Measurements from ENCODE around the gene GPATCH1. TPM values are rescaled to one million over a fixed set of nuclear protein-coding genes. Genes with fewer than 3 reads are reported as not detected.

Gene GPATCH1
- total RNA-seq, 1 experiment from 2014 or later = 16.6 TPM

DNA sequence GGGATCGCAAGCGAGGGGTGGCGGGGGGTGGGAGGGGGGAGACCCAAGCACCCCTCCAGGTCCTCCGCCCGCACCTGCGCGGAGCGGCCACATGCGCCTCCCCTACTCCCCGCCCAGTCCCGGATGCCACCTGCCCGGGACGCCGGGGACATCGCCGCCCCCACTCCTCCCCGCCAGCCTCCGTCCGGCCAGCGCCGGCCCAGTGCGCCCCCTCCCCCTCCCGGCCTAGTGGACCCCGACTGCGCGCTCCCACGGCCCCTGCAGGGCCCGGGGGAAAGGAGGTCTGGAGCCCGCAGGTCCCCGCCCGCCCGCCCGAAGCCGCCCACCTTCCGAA is 16.6 kb upstream of the GPATCH1 start:
- CTCF ChIA-PET = interaction anchor here (0.6 kb wide), 1 partner anchor 530 kb away, joined by 4 read pairs; no protein-coding TSS in a partner anchor
- Histone ChIP-seq H3K4me1 (ENCODE audit: insufficient read depth, low read length, poor library complexity, severe bottlenecking) (peaks cover 8% of the 10 kb centered on the region), H3K4me3 (ENCODE audit: low read depth, low read length, poor library complexity, severe bottlenecking) (peak overlapping the region; percentile 62), H3K9me3 (ENCODE audit: low read depth, low read length, poor library complexity, severe bottlenecking) (no peaks in the 10 kb centered on the region), H3K27me3 (replicated peaks; ENCODE audit: insufficient read depth, low read depth, low read length, poor library complexity) (no peaks in the 10 kb centered on the region), H3K27ac (ENCODE audit: low read depth, low read length, poor library complexity, severe bottlenecking) (no peak overlapping the region), H3K36me3 (ENCODE audit: insufficient read depth, low read length, poor library complexity, severe bottlenecking) (no peaks in the 10 kb centered on the region)
- POLR2A ChIA-PET (ENCODE audit: low non-redundant PET) = no interaction called here
- no peak for DNase-seq (ENCODE audit: low spot score)
- no TSS peak for BruUV-seq (replicated peaks)
- intact Hi-C loops (cut with micrococcal nuclease; ENCODE audit: unreplicated experiment) = no loop called here
- no peak for TF ChIP-seq EZH2 (IDR thresholded peaks at IDR 0.05; ENCODE audit: borderline replicate concordance, low read depth, low read length, poor library complexity, severe bottlenecking)
- TF ChIP-seq, protein P1, sequence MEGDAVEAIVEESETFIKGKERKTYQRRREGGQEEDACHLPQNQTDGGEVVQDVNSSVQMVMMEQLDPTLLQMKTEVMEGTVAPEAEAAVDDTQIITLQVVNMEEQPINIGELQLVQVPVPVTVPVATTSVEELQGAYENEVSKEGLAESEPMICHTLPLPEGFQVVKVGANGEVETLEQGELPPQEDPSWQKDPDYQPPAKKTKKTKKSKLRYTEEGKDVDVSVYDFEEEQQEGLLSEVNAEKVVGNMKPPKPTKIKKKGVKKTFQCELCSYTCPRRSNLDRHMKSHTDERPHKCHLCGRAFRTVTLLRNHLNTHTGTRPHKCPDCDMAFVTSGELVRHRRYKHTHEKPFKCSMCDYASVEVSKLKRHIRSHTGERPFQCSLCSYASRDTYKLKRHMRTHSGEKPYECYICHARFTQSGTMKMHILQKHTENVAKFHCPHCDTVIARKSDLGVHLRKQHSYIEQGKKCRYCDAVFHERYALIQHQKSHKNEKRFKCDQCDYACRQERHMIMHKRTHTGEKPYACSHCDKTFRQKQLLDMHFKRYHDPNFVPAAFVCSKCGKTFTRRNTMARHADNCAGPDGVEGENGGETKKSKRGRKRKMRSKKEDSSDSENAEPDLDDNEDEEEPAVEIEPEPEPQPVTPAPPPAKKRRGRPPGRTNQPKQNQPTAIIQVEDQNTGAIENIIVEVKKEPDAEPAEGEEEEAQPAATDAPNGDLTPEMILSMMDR (conservative IDR thresholded peaks at IDR 0.05; ENCODE audit: low read depth, low read length) = no peak

DNA sequence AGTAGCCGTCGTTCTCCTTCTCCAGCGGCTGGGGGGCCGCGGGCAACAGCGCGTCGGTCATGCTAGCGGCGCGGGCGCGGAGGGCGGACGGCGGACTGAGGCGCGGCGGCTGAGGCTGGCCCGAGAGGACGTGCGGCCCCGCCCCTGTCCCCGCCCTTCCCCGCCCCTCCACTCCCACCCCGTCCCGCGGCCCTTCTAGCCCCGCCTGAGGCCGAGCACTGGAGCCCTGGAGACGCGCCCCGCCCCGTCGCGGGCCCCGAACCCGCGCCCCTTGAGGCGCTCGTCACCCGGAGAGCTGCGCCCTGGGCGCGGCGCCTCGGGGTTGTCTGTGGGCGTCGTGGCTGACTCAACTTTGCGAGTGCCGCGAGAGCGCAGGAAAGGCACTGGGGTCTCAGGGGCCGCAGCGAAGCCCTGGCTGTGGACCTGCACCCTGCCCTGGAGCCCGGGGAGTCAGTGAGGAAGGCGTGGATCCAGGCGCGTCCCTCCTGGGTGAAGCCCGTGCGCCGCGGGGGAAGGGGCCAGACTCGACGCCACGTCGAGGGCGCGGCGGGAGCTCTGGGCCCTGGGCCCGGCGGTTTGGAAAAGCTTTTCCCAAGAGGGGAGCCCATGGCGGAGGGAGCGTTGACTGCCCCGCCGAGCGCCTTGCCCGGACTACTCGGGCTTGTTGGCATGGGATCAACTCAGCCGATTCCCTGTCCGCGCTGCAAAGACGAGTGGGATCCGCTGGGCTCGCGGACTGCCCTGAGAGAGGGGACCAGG is 16.0 kb upstream of the GPATCH1 start, which contains the start of gene RHPN2:
TSS of gene RHPN2 (minus strand) at position 97 of the 759 bp plus-strand sequence. CDS start at position 61, 36 bp downstream.
- Histone ChIP-seq H3K4me3 (ENCODE audit: low read depth, low read length, poor library complexity, severe bottlenecking) (peak within 1 kb of the TSS; percentile 62), H3K36me3 (ENCODE audit: insufficient read depth, low read length, poor library complexity, severe bottlenecking) (no peaks in the 10 kb centered on the region), H3K4me1 (ENCODE audit: insufficient read depth, low read length, poor library complexity, severe bottlenecking) (peaks cover 14% of the 10 kb centered on the region), H3K27ac (ENCODE audit: low read depth, low read length, poor library complexity, severe bottlenecking) (peak within 1 kb of the TSS; percentile 54), H3K27me3 (replicated peaks; ENCODE audit: insufficient read depth, low read depth, low read length, poor library complexity) (no peaks in the 10 kb centered on the region), H3K9me3 (ENCODE audit: low read depth, low read length, poor library complexity, severe bottlenecking) (no peaks in the 10 kb centered on the region)
- TF ChIP-seq EZH2 (IDR thresholded peaks at IDR 0.05; ENCODE audit: borderline replicate concordance, low read depth, low read length, poor library complexity, severe bottlenecking) = no peak
- TF ChIP-seq, protein P1 (conservative IDR thresholded peaks at IDR 0.05; ENCODE audit: low read depth, low read length) = no peak
- ChIA-PET CTCF (interaction anchor here (0.6 kb wide), 1 partner anchor 530 kb away, joined by 4 read pairs; no protein-coding TSS in a partner anchor), POLR2A (ENCODE audit: low non-redundant PET) (no interaction called here)
- no TSS peak for BruUV-seq (replicated peaks)
- peak; percentile 88 for DNase-seq (ENCODE audit: low spot score)
- intact Hi-C loops (cut with micrococcal nuclease; ENCODE audit: unreplicated experiment) = no loop called here

DNA sequence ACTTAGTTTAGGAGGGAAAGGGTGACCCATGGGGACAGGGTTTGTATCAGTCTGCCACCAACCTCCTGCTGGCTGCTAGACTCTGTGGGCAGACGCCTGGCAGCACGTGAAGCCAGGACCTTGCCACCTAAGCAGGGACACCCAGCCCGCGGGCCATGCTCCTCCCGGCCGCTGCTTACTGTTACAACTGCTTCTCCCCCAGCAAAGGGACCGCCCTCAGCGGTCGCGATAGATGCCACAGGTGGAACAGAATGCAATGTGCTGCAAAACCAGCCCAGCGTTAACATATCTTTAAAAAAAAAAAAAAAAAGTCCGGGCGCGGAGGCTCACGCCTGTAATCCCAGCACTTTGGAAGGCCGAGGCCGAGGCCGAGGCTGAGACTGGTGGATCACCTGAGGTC is 14.4 kb upstream of the GPATCH1 start:
- intact Hi-C loops (cut with micrococcal nuclease; ENCODE audit: unreplicated experiment) = no loop called here
- Histone ChIP-seq H3K4me3 (ENCODE audit: low read depth, low read length, poor library complexity, severe bottlenecking) (no peak overlapping the region), H3K27ac (ENCODE audit: low read depth, low read length, poor library complexity, severe bottlenecking) (no peak overlapping the region), H3K27me3 (replicated peaks; ENCODE audit: insufficient read depth, low read depth, low read length, poor library complexity) (no peaks in the 10 kb centered on the region), H3K4me1 (ENCODE audit: insufficient read depth, low read length, poor library complexity, severe bottlenecking) (peaks cover 14% of the 10 kb centered on the region), H3K36me3 (ENCODE audit: insufficient read depth, low read length, poor library complexity, severe bottlenecking) (no peaks in the 10 kb centered on the region), H3K9me3 (ENCODE audit: low read depth, low read length, poor library complexity, severe bottlenecking) (no peaks in the 10 kb centered on the region)
- DNase-seq (ENCODE audit: low spot score) = no peak
- CTCF ChIA-PET = no interaction called here
- POLR2A ChIA-PET (ENCODE audit: low non-redundant PET) = no interaction called here
- TF ChIP-seq, protein P1 (conservative IDR thresholded peaks at IDR 0.05; ENCODE audit: low read depth, low read length) = no peak
- TF ChIP-seq EZH2 (IDR thresholded peaks at IDR 0.05; ENCODE audit: borderline replicate concordance, low read depth, low read length, poor library complexity, severe bottlenecking) = no peak
- BruUV-seq (replicated peaks) = no TSS peak
